GM18873 (cell line): ENCODE results near the gene TSFM.

Source experiments
- ATAC-seq: cut with Tn5 transposase; IDR thresholded peaks from one replicate; pipeline ENCODE4 v1.9.1; 2021; ENCODE audit warnings: mild to moderate bottlenecking, moderate library complexity, moderate number of reproducible peaks; ENCODE audit not compliant: unreplicated experiment, low FRiP score

TSFM gene

GRCh38 chr12:57846577-57847319, 64.2 kb downstream of the TSFM start, which contains the start of gene CTDSP2:
CTDSP2 (minus strand) TSS chr12:57846729; CDS start chr12:57846435, 294 bp downstream.
- ATAC-seq, result peak; percentile 38
